Urinary bladder (tissue), 4 donors: Measurements from ENCODE around the gene RPL31. TPM values are rescaled to one million over a fixed set of nuclear protein-coding genes. Genes with fewer than 3 reads are reported as not detected.

Experiments used
- DNase-seq: peaks from one replicate; pipeline ENCODE4 v3.0.0-alpha.2; 2015; ENCODE audit errors: extremely low spot score
- H3K27ac ChIP-seq: one replicate; pipeline ENCODE4 v1.5.1; 2013; ENCODE audit warnings: low read depth, mild to moderate bottlenecking, moderate library complexity
- H3K36me3 ChIP-seq: one replicate; pipeline ENCODE4 v1.6.1; 2013; ENCODE audit warnings: mild to moderate bottlenecking, moderate library complexity; ENCODE audit not compliant: insufficient read depth
- H3K4me1 ChIP-seq: one replicate; pipeline ENCODE4 v1.6.1; 2013; ENCODE audit warnings: mild to moderate bottlenecking, moderate library complexity; ENCODE audit not compliant: insufficient read depth
- H3K4me3 ChIP-seq: one replicate; pipeline ENCODE4 v1.5.1; 2013; ENCODE audit warnings: low read depth, low read length
- WGBS: extraction: QIAGEN DNeasy Blood & Tissue Kit; methylation state at CpG from one replicate; pipeline ENCODE4 v1.1.7; 2013; 5-methylcytosine and 5-hydroxymethylcytosine counted together
- polyA plus RNA-seq: library from polyadenylated mRNA; stranded (reverse); fragments of 200-250 nt; gene quantifications from one replicate; pipeline ENCODE4 v1.2.3, GENCODE V29; 2013
- total RNA-seq: library from RNA; depleted of rRNA; stranded (reverse); fragments of >200 nt; gene quantifications from one replicate; pipeline ENCODE4 v1.2.3, GENCODE V29; 2014
- donor health status: healthy with polysubstance abuse.
- donor health status: healthy.

RPL31 gene
- total and polyA plus RNA-seq, 2 donors, result 1,407 to 6,487 TPM

GRCh38 chr2:100993294-100993693 is 8.8 kb upstream of the RPL31 start:
- DNase-seq, result no peak
- no peak overlapping the region for H3K27ac ChIP-seq
- no peak overlapping the region for H3K4me3 ChIP-seq
- H3K36me3 ChIP-seq, result peaks cover 3% of the 10 kb centered on the region
- 93% methylated on average over 17 of the region's 17 CpGs for WGBS
- H3K4me1 ChIP-seq, result no peaks in the 10 kb centered on the region

GRCh38 chr2:100995309-100996075 is 6.6 kb upstream of the RPL31 start:
- Histone ChIP-seq H3K36me3 (peaks cover 3% of the 10 kb centered on the region), H3K27ac (no peak overlapping the region), H3K4me3 (no peak overlapping the region), H3K4me1 (no peaks in the 10 kb centered on the region)
- WGBS, result 90% methylated on average over 28 of the region's 28 CpGs
- no peak for DNase-seq

GRCh38 chr2:100997509-100998234 is 4.4 kb upstream of the RPL31 start:
- DNase-seq, result no peak
- 91% methylated on average over 5 of the region's 5 CpGs for WGBS
- no peak overlapping the region for H3K27ac ChIP-seq
- no peak overlapping the region for H3K4me3 ChIP-seq
- no peaks in the 10 kb centered on the region for H3K4me1 ChIP-seq
- H3K36me3 ChIP-seq, result peaks cover 3% of the 10 kb centered on the region

GRCh38 chr2:100998235-100998573 is 3.9 kb upstream of the RPL31 start:
- 66% methylated on average over 6 of the region's 6 CpGs for WGBS
- Histone ChIP-seq H3K27ac (no peak overlapping the region), H3K4me3 (no peak overlapping the region), H3K36me3 (peaks cover 3% of the 10 kb centered on the region), H3K4me1 (no peaks in the 10 kb centered on the region)
- DNase-seq, result no peak

- Histone ChIP-seq H3K4me3 (no peak overlapping the region), H3K36me3 (peaks cover 3% of the 10 kb centered on the region), H3K27ac (no peak overlapping the region), H3K4me1 (no peaks in the 10 kb centered on the region)
- DNase-seq, result no peak
- 55% methylated on average over 2 of the region's 2 CpGs for WGBS
Observed at GRCh38 chr2:100999995-101000394, 2.1 kb upstream of the RPL31 start.

GRCh38 chr2:101002562-101003277 is 631 bp downstream of the RPL31 start:
- no peaks in the 10 kb centered on the region for H3K4me1 ChIP-seq
- DNase-seq, result no peak

GRCh38 chr2:101003278-101003775 is 1.2 kb downstream of the RPL31 start:
- WGBS, result 22% methylated on average over 12 of the region's 12 CpGs
- no peak overlapping the region for H3K27ac ChIP-seq
- no peaks in the 10 kb centered on the region for H3K4me1 ChIP-seq
- no peak for DNase-seq
- peak overlapping the region; percentile 59 for H3K4me3 ChIP-seq
- peaks cover under 1% of the 10 kb centered on the region for H3K36me3 ChIP-seq

More at GRCh38 chr2:101002562-101003277, 631 bp downstream of the RPL31 start:
- no peaks in the 10 kb centered on the region for H3K36me3 ChIP-seq
- H3K27ac ChIP-seq, result peak overlapping the region; percentile 72
- peak overlapping the region; percentile 59 for H3K4me3 ChIP-seq
- 1% methylated on average over 26 of the region's 26 CpGs for WGBS

GRCh38 chr2:101004620-101005325 is 2.7 kb downstream of the RPL31 start:
- H3K4me1 ChIP-seq, result no peaks in the 10 kb centered on the region
- no peak overlapping the region for H3K27ac ChIP-seq
- WGBS, result 89% methylated on average over 12 of the region's 12 CpGs
- H3K4me3 ChIP-seq, result no peak overlapping the region
- H3K36me3 ChIP-seq, result peaks cover 2% of the 10 kb centered on the region
- no peak for DNase-seq

- H3K36me3 ChIP-seq, result peaks cover 7% of the 10 kb centered on the region
- 70% methylated on average over 4 of the region's 4 CpGs for WGBS
- no peak overlapping the region for H3K4me3 ChIP-seq
- DNase-seq, result no peak
- H3K27ac ChIP-seq, result no peak overlapping the region
- H3K4me1 ChIP-seq, result no peaks in the 10 kb centered on the region
Observed at GRCh38 chr2:101006065-101006715, 4.1 kb downstream of the RPL31 start.

GRCh38 chr2:101007415-101008345 is 5.6 kb downstream of the RPL31 start:
- Histone ChIP-seq H3K27ac (no peak overlapping the region), H3K4me3 (no peak overlapping the region), H3K36me3 (peaks cover 7% of the 10 kb centered on the region), H3K4me1 (no peaks in the 10 kb centered on the region)
- DNase-seq, result no peak
- 76% methylated on average over 11 of the region's 11 CpGs for WGBS

- Histone ChIP-seq H3K36me3 (peaks cover 7% of the 10 kb centered on the region), H3K27ac (no peak overlapping the region), H3K4me3 (no peak overlapping the region), H3K4me1 (no peaks in the 10 kb centered on the region)
- DNase-seq, result no peak
- WGBS, result 84% methylated on average over 10 of the region's 10 CpGs
Observed at GRCh38 chr2:101011152-101011551, 9.1 kb downstream of the RPL31 start.

GRCh38 chr2:101012054-101012705 is 10.1 kb downstream of the RPL31 start:
- 56% methylated on average over 8 of the region's 8 CpGs for WGBS
- Histone ChIP-seq H3K36me3 (peaks cover 7% of the 10 kb centered on the region), H3K27ac (no peak overlapping the region)

More at GRCh38 chr2:101012054-101012705, 10.1 kb downstream of the RPL31 start:
- Histone ChIP-seq H3K4me3 (no peak overlapping the region), H3K4me1 (no peaks in the 10 kb centered on the region)
- no peak for DNase-seq
